Stimulated activated CD8-positive, alpha-beta memory T cell treated with anti-CD3 and anti-CD28 coated beads, Interleukin-12 subunit alpha, Interleukin-12 subunit beta, amount 100 ng/mL, for 24 hours (primary cell): Measurements from ENCODE around the gene ARHGEF7.
"Not testable (repeated sequence)": the region's sequence is repeated elsewhere in the genome, so short reads cannot be mapped to it uniquely, and the experiment has no call there.

Experiments
- DNase-seq: peaks from one replicate; pipeline ENCODE4 v3.0.0-alpha.2; 2020; ENCODE audit errors: extremely low read depth

The ARHGEF7 gene

GRCh38 chr13:111252446-111253364 is 137.6 kb downstream of the ARHGEF7 start:
- DNase-seq, result no peak

GRCh38 chr13:111253365-111253872 is 138.3 kb downstream of the ARHGEF7 start:
- DNase-seq, result no peak

- DNase-seq, result no peak
Observed at GRCh38 chr13:111255228-111255790, 140.2 kb downstream of the ARHGEF7 start.

- DNase-seq, result no peak
Observed at GRCh38 chr13:111256458-111256857, 141.3 kb downstream of the ARHGEF7 start.

- DNase-seq, result no peak
Observed at GRCh38 chr13:111256946-111257345, 141.8 kb downstream of the ARHGEF7 start.

GRCh38 chr13:111257899-111258298 is 142.8 kb downstream of the ARHGEF7 start:
- DNase-seq, result not testable (repeated sequence)

GRCh38 chr13:111258637-111259036 is 143.5 kb downstream of the ARHGEF7 start:
- no peak for DNase-seq

GRCh38 chr13:111259058-111259457 is 143.9 kb downstream of the ARHGEF7 start:
- DNase-seq, result no peak

- DNase-seq, result no peak
Observed at GRCh38 chr13:111261326-111261725, 146.2 kb downstream of the ARHGEF7 start.

GRCh38 chr13:111262281-111262680 is 147.2 kb downstream of the ARHGEF7 start:
- DNase-seq, result no peak

GRCh38 chr13:111262715-111263114 is 147.6 kb downstream of the ARHGEF7 start:
- DNase-seq, result no peak

GRCh38 chr13:111263566-111263965 is 148.5 kb downstream of the ARHGEF7 start:
- no peak for DNase-seq

GRCh38 chr13:111265006-111265700 is 150.0 kb downstream of the ARHGEF7 start:
- no peak for DNase-seq

- no peak for DNase-seq
Observed at GRCh38 chr13:111265701-111266035, 150.6 kb downstream of the ARHGEF7 start.

GRCh38 chr13:111267205-111267604 is 152.1 kb downstream of the ARHGEF7 start:
- no peak for DNase-seq

- DNase-seq, result no peak
Observed at GRCh38 chr13:111267784-111268183, 152.7 kb downstream of the ARHGEF7 start.

GRCh38 chr13:111269508-111269907 is 154.4 kb downstream of the ARHGEF7 start:
- no peak for DNase-seq

- no peak for DNase-seq
Observed at GRCh38 chr13:111270126-111270525, 155.0 kb downstream of the ARHGEF7 start.

- DNase-seq, result no peak
Observed at GRCh38 chr13:111270765-111271698, 155.9 kb downstream of the ARHGEF7 start.

GRCh38 chr13:111272117-111272516 is 157.0 kb downstream of the ARHGEF7 start:
- DNase-seq, result no peak

- no peak for DNase-seq
Observed at GRCh38 chr13:111275382-111275781, 160.3 kb downstream of the ARHGEF7 start.
